Ascending aorta (tissue), 2 donors: ENCODE results near the gene SART3. TPM values are rescaled to one million over a fixed set of nuclear protein-coding genes. Genes with fewer than 3 reads are reported as not detected.
A peak's percentile ranks its signal among the peaks of the same experiment; 100 is the strongest.

Source experiments
- DNase-seq, 2 donors: peaks; one replicate each; pipeline ENCODE4 v3.0.0-alpha.2; 2019; ENCODE audit warnings: low spot score in 2 of 2
- H3K27ac ChIP-seq, 2 donors: fragments of 200-600 bp; sonication (generic); one replicate each; pipeline ENCODE4 v1.5.1; 2016 to 2017; ENCODE audit warnings: mild to moderate bottlenecking in 1 of 2
- H3K27me3 ChIP-seq: fragments of 200-600 bp; sonication (generic); one replicate; pipeline ENCODE4 v1.5.1; 2017
- H3K36me3 ChIP-seq, 2 donors: fragments of 200-600 bp; sonication (generic); one replicate each; pipeline ENCODE4 v1.5.1; 2016
- H3K4me1 ChIP-seq, 2 donors: fragments of 200-600 bp; sonication (generic); one replicate each; pipeline ENCODE4 v1.5.1; 2016 to 2017; ENCODE audit warnings: mild to moderate bottlenecking in 1 of 2
- H3K4me3 ChIP-seq, 2 donors: fragments of 200-600 bp; sonication (generic); one replicate each; pipeline ENCODE4 v1.5.1; 2016 to 2017; ENCODE audit warnings: mild to moderate bottlenecking in 1 of 2
- H3K9me3 ChIP-seq, 2 donors: fragments of 200-600 bp; sonication (generic); one replicate each; pipeline ENCODE4 v1.5.1; 2016
- intact Hi-C: fragments of 100-400 bp; cut with DNase I; formaldehyde crosslinking; loops from one replicate; pipeline ENCODE4 v1.15.1; 2023
- total RNA-seq: library from RNA; depleted of rRNA; stranded (reverse); fragments of >200 nt; gene quantifications from one replicate; pipeline ENCODE4 v1.1.0, GENCODE V29; 2016
- TF ChIP-seq, protein P1 (sequence below), 3 experiments: fragments of 200-600 bp in 2 of 3; fragments of 450-650 bp in 1 of 3; sonication (generic) in 2 of 3; IDR thresholded peaks; one replicate each; pipeline ENCODE4 v1.5.1; 2016 to 2019; ENCODE audit warnings: antibody characterized with exemption in 3 of 3, mild to moderate bottlenecking in 1 of 3, moderate library complexity in 1 of 3

The SART3 gene
- total RNA-seq, 1 donor from 2014 or later, result 22.9 TPM

DNA sequence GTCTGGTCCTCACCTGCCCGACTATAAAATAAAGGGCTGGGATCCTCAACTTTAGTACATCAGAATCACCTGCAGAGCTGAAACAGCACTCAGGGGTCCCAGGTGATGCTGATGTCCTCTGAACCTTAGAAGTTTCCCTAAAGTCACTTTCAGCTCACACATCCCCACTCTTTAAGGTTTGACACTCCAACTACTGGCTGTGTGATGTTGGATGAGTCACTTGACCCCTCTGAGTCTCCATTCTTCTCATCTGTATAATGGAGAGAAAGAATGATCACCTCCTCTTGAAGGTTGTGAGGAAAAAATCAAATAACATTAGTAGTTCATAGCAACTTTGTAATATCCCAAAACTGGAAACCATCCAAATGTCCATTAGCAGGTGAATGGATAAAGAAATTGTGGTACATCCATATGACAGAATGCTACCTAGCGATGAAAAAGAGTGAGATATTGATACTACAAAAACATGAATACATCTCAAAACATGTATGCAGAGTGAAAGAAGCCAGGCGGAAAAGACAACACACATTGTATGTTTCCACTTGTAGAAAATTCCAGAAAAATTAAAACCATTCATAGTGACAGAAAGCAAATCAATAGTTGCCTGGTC, 23.6 kb upstream of the SART3 start:
- Histone ChIP-seq H3K36me3 (no peaks in the 10 kb centered on the region), H3K27me3 (no peaks in the 10 kb centered on the region), H3K4me1 (no peaks in the 10 kb centered on the region), H3K4me3 (no peak overlapping the region), H3K27ac (no peak overlapping the region), H3K9me3 (no peaks in the 10 kb centered on the region)
- intact Hi-C loops, result no loop called here
- TF ChIP-seq, protein P1, sequence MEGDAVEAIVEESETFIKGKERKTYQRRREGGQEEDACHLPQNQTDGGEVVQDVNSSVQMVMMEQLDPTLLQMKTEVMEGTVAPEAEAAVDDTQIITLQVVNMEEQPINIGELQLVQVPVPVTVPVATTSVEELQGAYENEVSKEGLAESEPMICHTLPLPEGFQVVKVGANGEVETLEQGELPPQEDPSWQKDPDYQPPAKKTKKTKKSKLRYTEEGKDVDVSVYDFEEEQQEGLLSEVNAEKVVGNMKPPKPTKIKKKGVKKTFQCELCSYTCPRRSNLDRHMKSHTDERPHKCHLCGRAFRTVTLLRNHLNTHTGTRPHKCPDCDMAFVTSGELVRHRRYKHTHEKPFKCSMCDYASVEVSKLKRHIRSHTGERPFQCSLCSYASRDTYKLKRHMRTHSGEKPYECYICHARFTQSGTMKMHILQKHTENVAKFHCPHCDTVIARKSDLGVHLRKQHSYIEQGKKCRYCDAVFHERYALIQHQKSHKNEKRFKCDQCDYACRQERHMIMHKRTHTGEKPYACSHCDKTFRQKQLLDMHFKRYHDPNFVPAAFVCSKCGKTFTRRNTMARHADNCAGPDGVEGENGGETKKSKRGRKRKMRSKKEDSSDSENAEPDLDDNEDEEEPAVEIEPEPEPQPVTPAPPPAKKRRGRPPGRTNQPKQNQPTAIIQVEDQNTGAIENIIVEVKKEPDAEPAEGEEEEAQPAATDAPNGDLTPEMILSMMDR (IDR thresholded peaks at IDR 0.05), result no peak
- DNase-seq, result no peak

- Histone ChIP-seq H3K27ac (no peak overlapping the region), H3K4me3 (no peak overlapping the region), H3K27me3 (no peaks in the 10 kb centered on the region), H3K36me3 (no peaks in the 10 kb centered on the region), H3K4me1 (no peaks in the 10 kb centered on the region), H3K9me3 (no peaks in the 10 kb centered on the region)
- TF ChIP-seq, protein P1 (IDR thresholded peaks at IDR 0.05), result no peak
- intact Hi-C loops, result no loop called here
- DNase-seq, result no peak
Observed at GRCh38 chr12:108583991-108584390, 23.0 kb upstream of the SART3 start.

- no peaks in the 10 kb centered on the region for H3K4me1 ChIP-seq
- no peak overlapping the region for H3K27ac ChIP-seq
- H3K36me3 ChIP-seq, result no peaks in the 10 kb centered on the region
- no peak for DNase-seq
- no peak overlapping the region for H3K4me3 ChIP-seq
- no peaks in the 10 kb centered on the region for H3K9me3 ChIP-seq
- intact Hi-C loops, result no loop called here
- H3K27me3 ChIP-seq, result no peaks in the 10 kb centered on the region
- TF ChIP-seq, protein P1 (IDR thresholded peaks at IDR 0.05), result no peak
Observed at GRCh38 chr12:108582978-108583770, 22.2 kb upstream of the SART3 start.

DNA sequence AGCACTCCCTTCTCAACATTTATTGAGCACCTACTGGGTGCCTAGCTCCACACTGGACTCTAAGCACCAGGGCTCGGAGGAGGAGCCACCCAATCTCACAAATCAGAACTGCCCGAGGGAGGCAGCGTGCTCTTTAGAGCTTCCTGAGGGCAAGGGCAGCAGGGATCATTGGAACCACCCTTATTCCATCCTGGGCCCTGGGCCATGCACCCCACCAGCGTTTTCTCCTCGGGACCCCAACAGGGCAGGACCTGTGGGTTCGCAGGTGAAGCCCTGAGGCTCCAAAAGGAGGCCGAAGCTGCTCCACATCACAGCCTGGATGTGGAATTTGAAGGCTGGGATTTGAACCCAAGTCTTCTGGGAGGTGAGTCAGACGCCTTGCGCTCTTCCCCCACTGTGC, 21.5 kb upstream of the SART3 start:
- Histone ChIP-seq H3K9me3 (no peaks in the 10 kb centered on the region), H3K27ac (no peak overlapping the region), H3K36me3 (no peaks in the 10 kb centered on the region), H3K4me3 (no peak overlapping the region), H3K27me3 (no peaks in the 10 kb centered on the region), H3K4me1 (no peaks in the 10 kb centered on the region)
- intact Hi-C loops, result no loop called here
- DNase-seq, result no peak
- TF ChIP-seq, protein P1 (IDR thresholded peaks at IDR 0.05), result no peak

DNA sequence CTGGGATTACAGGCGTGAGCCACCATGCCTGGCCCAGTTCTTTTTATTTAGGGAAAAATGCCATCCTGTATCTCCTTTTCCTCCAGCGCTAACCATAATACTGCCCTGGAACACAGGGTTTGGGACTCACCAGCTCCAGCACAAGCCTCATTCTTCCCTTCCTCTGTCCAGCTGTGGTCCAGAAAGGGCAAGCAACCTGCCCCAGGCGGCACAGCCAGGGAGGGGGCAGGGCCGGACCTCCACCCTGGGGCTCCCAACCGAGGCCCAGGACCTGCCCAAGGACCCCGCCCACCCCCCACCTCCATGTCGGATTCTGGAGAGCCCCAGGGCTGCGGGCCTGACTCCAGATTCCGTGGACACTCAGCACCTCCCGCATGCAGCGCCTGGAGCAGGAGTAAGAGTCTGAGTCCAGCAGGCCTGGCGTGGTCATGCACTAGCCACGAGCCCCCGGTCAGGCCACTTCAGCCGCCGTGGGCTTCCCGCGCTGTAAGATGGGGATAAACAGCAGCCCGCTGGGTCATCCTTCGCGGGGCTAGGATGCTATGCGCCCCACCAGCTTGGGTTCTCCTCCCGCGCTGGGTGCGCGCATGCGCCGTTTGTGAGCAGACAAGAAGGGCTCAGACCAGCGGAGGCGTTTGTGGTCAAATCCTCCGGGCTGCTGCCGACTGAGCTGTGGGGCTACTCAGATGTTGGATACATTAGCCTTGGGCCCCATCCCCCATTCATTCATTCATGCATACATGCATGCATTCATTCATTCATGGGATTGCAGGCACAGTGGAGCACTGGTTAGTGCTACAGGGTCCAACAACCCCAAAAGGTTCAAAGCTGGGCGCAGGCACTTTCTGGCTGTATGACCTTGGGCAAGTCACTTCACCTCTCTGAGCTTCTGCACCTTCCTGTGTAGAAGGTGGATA, 20.6 kb upstream of the SART3 start:
- TF ChIP-seq, protein P1 (IDR thresholded peaks at IDR 0.05), result no peak
- Histone ChIP-seq H3K4me3 (no peak overlapping the region), H3K9me3 (no peaks in the 10 kb centered on the region), H3K4me1 (no peaks in the 10 kb centered on the region), H3K27ac (peak overlapping the region in 1 of 2 donors; percentile 24), H3K36me3 (no peaks in the 10 kb centered on the region), H3K27me3 (no peaks in the 10 kb centered on the region)
- no peak for DNase-seq
- intact Hi-C loops, result no loop called here
